Nephron (organoid): ENCODE results near the gene NOS3.
"Not testable (repeated sequence)": the region's sequence is repeated elsewhere in the genome, so short reads cannot be mapped to it uniquely, and the experiment has no call there.

Experiments
- H3K27ac Mint-ChIP-seq, 3 experiments: 2 replicates each; pipeline ENCODE4 v1.8.0; 2020; ENCODE audit warnings: mixed read lengths in 3 of 3, mild to moderate bottlenecking in 2 of 3, moderate library complexity in 1 of 3
- H3K27me3 Mint-ChIP-seq: 2 replicates; pipeline ENCODE4 v1.8.0; 2021; ENCODE audit warnings: low read depth, mild to moderate bottlenecking, moderate library complexity, mixed read lengths
- H3K36me3 Mint-ChIP-seq: 2 replicates; pipeline ENCODE4 v1.8.0; 2020; ENCODE audit warnings: low read depth, mixed read lengths
- H3K4me1 Mint-ChIP-seq: 2 replicates; pipeline ENCODE4 v1.8.0; 2020; ENCODE audit warnings: mixed read lengths
- H3K4me3 Mint-ChIP-seq, 3 experiments: 2 replicates each; pipeline ENCODE4 v1.8.0; 2020; ENCODE audit warnings: mild to moderate bottlenecking in 3 of 3, mixed read lengths in 3 of 3, moderate library complexity in 2 of 3
- H3K9me3 Mint-ChIP-seq: 2 replicates; pipeline ENCODE4 v1.8.0; 2020; ENCODE audit warnings: mixed read lengths
- TF ChIP-seq, protein P1 (sequence below), 3 experiments: fragments of 200-600 bp; sonication (generic); IDR thresholded peaks; one replicate each; pipeline ENCODE4 v1.5.0; 2021; ENCODE audit warnings: antibody characterized with exemption in 3 of 3; ENCODE audit not compliant: unreplicated experiment in 3 of 3

NOS3 gene

DNA sequence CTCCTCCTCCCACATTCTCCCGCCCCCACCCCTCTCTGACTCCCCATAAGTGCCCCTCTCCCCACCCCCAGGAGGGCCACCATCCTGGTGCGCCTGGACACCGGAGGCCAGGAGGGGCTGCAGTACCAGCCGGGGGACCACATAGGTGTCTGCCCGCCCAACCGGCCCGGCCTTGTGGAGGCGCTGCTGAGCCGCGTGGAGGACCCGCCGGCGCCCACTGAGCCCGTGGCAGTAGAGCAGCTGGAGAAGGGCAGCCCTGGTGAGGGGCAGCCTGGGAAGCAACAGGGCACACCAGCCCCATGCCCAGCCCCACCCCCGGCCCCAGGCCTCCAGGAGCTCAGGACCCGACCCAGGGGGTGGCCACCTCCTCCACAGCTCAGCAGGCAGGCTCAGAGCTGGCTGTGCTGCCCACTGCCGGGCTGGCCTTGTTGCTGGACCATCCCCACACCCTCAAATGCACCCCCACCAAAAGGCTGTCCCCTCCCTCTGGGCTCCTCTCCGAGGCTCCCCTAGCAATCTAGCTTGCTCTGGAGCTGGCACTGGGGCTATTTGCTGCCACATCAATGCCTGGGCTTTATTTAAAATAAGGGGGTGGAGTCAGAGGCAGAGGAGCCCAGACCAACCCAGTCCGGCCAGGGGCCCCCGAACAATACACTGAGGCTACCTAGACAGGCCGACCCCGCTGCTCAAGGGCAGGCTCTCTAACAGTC is 18.7 kb downstream of the NOS3 start:
- Mint-ChIP-seq H3K4me1 (peaks cover 37% of the 10 kb centered on the region), H3K36me3 (peaks cover 3% of the 10 kb centered on the region), H3K4me3 (no peak overlapping the region), H3K27ac (no peak overlapping the region), H3K27me3 (peaks cover 14% of the 10 kb centered on the region), H3K9me3 (no peaks in the 10 kb centered on the region)
- TF ChIP-seq, protein P1, sequence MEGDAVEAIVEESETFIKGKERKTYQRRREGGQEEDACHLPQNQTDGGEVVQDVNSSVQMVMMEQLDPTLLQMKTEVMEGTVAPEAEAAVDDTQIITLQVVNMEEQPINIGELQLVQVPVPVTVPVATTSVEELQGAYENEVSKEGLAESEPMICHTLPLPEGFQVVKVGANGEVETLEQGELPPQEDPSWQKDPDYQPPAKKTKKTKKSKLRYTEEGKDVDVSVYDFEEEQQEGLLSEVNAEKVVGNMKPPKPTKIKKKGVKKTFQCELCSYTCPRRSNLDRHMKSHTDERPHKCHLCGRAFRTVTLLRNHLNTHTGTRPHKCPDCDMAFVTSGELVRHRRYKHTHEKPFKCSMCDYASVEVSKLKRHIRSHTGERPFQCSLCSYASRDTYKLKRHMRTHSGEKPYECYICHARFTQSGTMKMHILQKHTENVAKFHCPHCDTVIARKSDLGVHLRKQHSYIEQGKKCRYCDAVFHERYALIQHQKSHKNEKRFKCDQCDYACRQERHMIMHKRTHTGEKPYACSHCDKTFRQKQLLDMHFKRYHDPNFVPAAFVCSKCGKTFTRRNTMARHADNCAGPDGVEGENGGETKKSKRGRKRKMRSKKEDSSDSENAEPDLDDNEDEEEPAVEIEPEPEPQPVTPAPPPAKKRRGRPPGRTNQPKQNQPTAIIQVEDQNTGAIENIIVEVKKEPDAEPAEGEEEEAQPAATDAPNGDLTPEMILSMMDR (IDR thresholded peaks at IDR 0.05; ENCODE audit: unreplicated experiment in 3 of 3) = no peak

DNA sequence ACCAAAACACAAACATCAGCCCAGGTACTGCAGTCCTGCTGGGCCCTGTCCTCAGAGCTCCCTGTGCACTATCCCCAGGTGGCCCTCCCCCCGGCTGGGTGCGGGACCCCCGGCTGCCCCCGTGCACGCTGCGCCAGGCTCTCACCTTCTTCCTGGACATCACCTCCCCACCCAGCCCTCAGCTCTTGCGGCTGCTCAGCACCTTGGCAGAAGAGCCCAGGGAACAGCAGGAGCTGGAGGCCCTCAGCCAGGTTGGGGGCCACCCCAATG is 19.2 kb downstream of the NOS3 start:
- peaks cover 3% of the 10 kb centered on the region for H3K36me3 Mint-ChIP-seq
- TF ChIP-seq, protein P1 (IDR thresholded peaks at IDR 0.05; ENCODE audit: unreplicated experiment in 3 of 3) = no peak
- H3K4me1 Mint-ChIP-seq = peaks cover 37% of the 10 kb centered on the region
- peaks cover 14% of the 10 kb centered on the region for H3K27me3 Mint-ChIP-seq
- H3K9me3 Mint-ChIP-seq = no peaks in the 10 kb centered on the region
- peak overlapping the region; percentile 90 to 97 (median 95) for H3K27ac Mint-ChIP-seq
- H3K4me3 Mint-ChIP-seq = peak overlapping the region; percentile 78 to 86 (median 84)

DNA sequence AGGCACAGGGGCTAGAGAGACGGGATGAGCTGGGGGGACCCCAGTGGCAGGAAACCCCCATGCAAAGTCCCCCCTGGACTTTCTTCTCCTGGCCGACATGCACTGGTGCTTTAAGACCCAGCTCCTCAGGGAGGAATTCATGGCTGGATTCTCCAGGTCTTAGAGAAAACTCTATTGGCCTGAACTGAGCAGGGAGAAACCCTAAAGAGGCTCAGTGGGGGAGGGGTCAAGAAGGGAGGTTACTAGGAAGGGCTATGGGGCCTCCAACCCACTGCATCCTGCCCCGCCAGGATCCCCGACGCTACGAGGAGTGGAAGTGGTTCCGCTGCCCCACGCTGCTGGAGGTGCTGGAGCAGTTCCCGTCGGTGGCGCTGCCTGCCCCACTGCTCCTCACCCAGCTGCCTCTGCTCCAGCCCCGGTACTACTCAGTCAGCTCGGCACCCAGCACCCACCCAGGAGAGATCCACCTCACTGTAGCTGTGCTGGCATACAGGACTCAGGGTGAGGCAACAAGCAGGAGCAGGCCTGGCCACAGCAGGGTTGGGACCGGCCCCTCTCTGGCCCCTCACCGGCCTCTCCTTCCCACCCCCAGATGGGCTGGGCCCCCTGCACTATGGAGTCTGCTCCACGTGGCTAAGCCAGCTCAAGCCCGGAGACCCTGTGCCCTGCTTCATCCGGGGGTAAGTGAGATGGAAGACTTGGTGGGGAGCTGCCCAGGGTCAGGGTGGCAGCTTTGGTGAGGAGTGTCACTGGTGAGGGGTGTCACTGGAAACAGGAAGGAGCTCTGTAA is 19.7 kb downstream of the NOS3 start:
- Mint-ChIP-seq H3K9me3 (no peaks in the 10 kb centered on the region), H3K4me1 (peaks cover 42% of the 10 kb centered on the region), H3K27ac (peak overlapping the region; percentile 90 to 97 (median 95)), H3K4me3 (peak overlapping the region; percentile 78 to 86 (median 84)), H3K27me3 (peaks cover 17% of the 10 kb centered on the region), H3K36me3 (peaks cover 3% of the 10 kb centered on the region)
- TF ChIP-seq, protein P1 (IDR thresholded peaks at IDR 0.05; ENCODE audit: unreplicated experiment in 3 of 3) = no peak

DNA sequence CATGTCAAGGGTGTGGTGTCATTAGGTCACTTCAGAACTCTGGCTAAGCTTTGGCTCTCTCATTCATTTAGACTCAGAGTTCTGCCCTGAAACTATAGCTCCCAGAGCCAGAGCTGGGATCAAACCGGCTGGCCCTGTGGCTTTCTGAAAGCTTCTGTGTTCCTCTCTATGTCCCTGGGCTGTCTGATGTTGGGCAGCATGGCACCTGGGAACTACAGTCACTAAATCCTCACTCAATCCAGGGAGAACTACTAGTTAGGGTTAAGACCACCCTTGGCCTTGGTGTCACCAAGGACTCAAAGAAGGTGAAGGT is 20.2 kb downstream of the NOS3 start:
- Mint-ChIP-seq H3K9me3 (no peaks in the 10 kb centered on the region), H3K36me3 (peaks cover 3% of the 10 kb centered on the region), H3K27me3 (peaks cover 18% of the 10 kb centered on the region)

DNA sequence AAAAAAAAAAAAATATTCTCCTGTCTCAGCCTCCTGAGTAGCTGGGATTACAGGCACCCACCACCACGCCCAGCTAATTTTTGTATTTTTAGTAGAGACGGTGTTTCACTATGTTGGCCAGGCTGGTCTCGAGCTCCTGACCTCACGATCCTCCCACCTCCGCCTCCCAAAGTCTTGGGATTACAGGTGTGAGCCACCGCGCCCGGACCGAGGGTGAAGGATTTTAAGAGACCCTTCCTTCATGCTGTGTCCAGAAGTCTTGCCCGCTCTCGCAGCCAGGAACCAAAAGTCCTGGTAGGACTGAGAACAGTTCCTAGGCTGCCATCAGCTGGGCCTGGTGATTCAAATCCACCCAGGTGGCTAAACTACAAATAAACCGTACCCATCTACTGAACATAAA is 20.8 kb downstream of the NOS3 start:
- peak overlapping the region; percentile 27 to 68 (median 67) for H3K4me3 Mint-ChIP-seq
- H3K27ac Mint-ChIP-seq = peak overlapping the region; percentile 51 to 65 (median 55)
- peaks cover 22% of the 10 kb centered on the region for H3K27me3 Mint-ChIP-seq
- H3K4me1 Mint-ChIP-seq = peaks cover 42% of the 10 kb centered on the region
- H3K36me3 Mint-ChIP-seq, H3K9me3 Mint-ChIP-seq: not testable (repeated sequence)

More for the DNA sequence above, 20.2 kb downstream of the NOS3 start:
- H3K4me3 Mint-ChIP-seq = peak overlapping the region; percentile 78 to 86 (median 84)
- peak overlapping the region; percentile 90 to 97 (median 95) for H3K27ac Mint-ChIP-seq
- TF ChIP-seq, protein P1 (IDR thresholded peaks at IDR 0.05; ENCODE audit: unreplicated experiment in 3 of 3) = no peak
- peaks cover 42% of the 10 kb centered on the region for H3K4me1 Mint-ChIP-seq

DNA sequence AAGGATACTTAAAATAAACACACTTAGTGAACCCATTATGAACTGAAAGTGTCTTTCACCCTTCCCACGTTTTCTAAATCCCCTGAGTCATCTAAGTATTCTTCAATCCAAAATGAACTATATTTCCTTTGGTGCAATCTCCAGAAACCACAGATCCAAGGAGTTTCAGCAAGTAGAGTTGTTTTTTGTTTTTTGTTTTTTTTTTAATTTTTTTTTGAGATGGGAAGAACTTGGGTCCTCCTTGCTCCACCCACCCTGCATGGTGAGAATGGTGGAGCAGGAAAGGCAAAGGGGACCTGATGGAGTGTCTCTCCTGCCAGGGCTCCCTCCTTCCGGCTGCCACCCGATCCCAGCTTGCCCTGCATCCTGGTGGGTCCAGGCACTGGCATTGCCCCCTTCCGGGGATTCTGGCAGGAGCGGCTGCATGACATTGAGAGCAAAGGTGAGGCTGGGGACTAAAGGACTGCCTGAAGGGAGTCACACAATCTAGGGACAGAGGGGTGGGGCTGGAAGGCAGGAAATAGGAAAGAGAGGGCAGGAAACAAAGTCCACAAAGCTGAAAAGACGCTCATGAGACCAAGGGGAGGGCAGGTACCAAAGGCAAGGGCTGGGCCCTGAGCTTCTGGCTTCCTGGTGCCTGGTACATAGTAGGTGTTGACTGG is 21.3 kb downstream of the NOS3 start:
- peaks cover 42% of the 10 kb centered on the region for H3K4me1 Mint-ChIP-seq
- H3K4me3 Mint-ChIP-seq = peak overlapping the region; percentile 44 to 68 (median 67)
- peaks cover 23% of the 10 kb centered on the region for H3K27me3 Mint-ChIP-seq
- H3K9me3 Mint-ChIP-seq = no peaks in the 10 kb centered on the region
- peaks cover 3% of the 10 kb centered on the region for H3K36me3 Mint-ChIP-seq
- peak overlapping the region; percentile 51 to 94 (median 65) for H3K27ac Mint-ChIP-seq
- TF ChIP-seq, protein P1 (IDR thresholded peaks at IDR 0.05; ENCODE audit: unreplicated experiment in 3 of 3) = no peak
